GM18520 (cell line): ENCODE measurements around the gene MARS1.
A peak's percentile ranks its signal among the peaks of the same experiment; 100 is the strongest.
"Not testable (repeated sequence)": the region's sequence is repeated elsewhere in the genome, so short reads cannot be mapped to it uniquely, and the experiment has no call there.

Source experiments
- ATAC-seq: cut with Tn5 transposase; IDR thresholded peaks from one replicate; pipeline ENCODE4 v1.9.1; 2021; ENCODE audit not compliant: unreplicated experiment

The MARS1 gene

DNA sequence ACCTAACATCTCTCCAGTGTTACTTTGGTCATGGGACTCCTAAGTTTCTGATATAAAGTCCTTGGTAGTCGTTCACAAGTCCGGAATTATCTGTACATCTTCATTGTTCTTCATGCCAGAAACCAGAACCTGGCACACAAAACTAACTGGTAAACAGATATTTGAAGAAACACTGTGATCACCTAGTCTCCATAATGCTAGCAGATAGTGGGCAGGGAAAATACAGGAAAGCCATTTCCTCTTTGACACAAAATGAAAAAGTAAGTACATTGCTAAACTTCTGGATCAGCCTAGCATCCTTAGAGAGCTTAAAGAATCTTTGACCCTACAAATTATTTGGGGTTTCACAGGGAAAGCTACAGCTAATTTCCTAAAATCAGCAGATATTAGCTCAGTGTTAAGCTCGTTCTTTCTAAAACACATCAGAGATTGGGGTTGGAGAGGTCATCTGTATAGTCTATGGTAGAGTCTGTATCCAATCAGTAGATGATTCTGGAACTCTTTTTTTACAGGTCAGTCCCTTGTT lies 27.6 kb downstream of the MARS1 start:
- ATAC-seq: no peak

DNA sequence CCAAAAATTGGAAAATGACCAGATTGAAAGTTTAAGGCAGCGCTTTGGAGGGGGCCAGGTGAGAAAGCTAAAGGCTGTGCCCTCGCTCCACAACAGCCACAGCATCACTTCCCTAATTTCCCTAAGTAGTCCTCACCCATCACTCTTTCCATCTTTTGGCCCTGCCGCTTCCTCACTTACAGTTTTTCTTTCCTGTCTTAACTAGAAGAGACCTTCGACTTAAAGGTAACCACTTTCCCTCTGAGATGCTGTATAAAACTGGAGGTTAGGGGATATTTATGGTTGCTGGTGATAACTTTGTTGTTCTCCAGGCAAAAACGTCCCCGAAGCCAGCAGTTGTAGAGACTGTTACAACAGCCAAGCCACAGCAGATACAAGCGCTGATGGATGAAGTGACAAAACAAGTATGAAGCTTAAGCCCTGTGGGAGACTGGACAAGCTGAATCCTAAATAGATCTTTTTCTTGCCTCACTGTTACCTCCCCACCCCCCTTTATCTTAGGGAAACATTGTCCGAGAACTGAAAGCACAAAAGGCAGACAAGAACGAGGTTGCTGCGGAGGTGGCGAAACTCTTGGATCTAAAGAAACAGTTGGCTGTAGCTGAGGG lies 28.2 kb downstream of the MARS1 start:
- ATAC-seq: no peak

DNA sequence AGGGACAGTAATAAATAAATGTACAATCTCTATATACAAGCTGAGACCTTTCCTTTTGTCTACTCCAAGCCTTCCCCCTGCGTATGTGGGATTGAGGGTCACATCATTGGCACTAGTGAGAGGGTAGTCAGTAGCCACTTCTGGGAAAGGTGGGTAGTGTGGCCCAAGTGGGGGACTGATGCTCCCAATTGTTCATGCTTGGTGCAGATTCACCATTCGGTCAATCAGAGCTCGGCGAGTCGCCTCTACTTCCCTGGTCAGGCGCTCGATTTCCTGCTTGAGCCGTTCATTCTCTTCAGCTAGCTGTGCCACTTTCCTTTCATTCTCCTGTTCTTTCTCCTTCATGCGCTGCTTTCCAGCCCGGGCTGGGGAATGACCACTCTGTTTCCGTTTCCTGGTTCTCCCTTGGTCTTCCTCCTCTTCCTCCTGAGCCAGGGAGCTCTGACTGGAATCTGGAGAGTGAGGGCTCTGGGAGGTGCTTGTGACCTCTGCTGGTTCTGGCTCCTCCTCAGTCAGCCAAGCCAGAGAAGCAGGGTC lies 28.8 kb downstream of the MARS1 start:
- no peak for ATAC-seq

DNA sequence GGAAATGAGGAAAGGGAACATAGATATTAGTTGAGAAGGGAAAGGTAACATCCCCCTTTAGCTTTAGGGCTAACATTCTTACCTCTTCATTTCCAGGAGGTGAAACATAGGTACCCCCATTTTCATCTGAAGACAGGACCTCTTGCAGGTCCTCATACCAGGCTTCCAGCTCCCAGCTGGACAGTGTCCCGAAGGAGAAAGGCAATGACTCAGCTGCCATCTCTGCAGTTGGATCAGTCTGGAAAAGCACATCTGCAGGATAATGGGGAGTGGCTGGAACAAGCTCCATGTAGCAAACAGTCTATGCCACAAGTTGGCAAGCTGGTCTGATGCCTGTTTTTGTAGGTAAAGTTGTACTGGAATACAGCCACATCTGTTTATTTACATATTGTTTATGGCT lies 29.3 kb downstream of the MARS1 start:
- no peak for ATAC-seq

DNA sequence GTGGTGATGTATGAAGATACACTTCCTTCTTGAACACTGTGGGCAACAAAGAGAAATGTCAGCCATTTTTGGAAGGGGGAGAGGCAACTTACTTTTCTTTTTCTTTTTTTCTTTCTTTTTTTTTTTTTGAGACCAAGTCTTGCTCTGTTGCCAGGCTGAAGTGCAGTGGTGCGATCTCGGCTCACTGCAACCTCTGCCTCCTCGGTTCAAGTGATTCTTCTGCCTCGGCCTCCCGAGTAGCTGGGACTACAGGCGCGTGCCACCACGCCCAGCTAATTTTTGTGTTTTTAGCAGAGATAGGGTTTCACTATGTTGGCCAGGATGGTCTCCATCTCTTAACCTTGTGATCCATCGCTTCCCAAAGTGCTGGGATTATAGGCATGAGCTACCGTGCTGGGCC lies 29.9 kb downstream of the MARS1 start:
- not testable (repeated sequence) for ATAC-seq

DNA sequence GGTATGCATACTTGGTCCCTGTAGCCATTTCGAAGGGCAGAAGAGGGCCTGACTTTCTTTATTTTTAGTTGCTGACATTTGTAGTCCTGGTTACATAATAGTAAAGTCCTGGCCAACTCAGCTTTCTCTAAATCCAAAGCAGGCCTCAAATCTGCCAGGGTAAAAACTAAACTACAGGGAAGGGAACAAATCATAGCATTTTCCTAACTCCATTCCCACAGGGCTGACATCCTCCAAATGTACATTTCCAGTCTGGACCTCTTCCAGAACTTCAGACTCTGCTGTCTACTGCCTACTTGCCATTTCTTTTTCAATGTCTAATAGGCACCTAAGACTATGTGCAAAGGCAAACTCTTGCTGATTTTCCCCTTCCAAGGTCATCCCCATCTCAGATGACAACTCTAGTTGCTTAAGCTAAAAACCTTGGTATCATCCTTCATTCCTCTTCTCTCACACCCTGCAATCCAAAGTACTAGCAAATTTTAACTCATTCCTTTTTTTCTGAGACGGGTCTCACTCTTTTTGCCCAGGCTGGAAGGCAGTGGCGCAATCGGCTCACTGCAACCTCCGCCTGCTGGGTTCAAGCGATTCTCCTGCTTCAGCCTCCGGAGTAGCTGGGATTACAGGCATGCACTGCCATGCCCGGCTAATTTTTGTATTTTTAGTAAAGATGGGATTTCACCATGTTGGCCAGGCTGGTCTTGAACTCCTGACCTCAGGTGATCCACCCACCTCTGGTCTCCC lies 30.5 kb downstream of the MARS1 start:
- no peak for ATAC-seq

DNA sequence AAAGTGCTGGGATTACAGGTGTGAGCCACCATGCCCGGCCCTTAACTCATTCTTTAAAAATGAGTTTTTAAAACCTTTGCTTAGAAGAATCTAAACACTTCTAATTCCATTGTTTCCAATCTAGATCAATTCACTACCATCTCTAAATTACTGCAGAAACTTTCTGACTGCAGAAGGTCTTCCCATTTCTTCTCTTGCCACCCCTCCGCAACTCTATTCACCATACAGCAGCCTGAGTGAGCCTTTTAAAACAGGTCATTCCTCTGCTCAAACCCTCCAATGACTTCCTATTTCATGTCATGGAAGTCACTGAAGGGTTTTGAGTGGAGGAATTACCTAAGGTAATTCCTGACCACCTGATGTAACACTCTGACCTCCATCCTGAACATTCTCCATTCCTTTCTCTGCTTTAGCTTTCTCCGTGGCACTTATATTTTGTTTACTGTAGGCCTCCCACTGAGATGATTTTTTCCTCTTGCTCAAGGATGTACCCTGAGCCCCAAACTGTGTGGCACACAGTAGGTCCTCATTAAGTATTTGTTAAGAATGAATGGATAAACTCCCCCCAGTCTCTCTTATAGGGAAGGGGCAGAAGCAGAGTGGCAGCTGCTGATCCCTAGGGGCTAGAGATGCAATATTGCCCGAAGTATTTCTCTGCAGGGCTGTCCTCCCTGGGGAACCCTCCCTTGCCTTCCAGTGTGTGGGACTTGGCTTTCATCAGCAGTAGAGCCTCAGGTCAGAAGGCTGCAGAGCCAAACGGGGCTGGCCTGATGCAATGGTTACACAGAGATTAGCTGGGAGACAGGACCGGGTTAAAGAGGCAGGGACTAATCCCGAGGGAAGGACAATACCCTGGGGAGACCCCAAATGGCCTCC lies 31.3 kb downstream of the MARS1 start:
- no peak for ATAC-seq

DNA sequence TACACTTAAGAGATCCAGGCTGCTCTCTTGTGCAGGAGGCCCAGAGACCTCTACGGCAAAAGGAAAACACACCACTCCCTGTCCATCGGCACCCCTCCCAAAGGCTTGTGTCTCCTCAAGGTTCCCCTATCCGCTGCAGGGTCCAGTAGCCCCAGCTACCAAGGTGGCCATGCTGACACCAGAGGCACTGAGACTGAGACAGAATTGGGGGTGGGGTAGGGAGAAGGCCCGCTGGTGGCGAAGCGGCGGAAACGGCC lies 31.9 kb downstream of the MARS1 start:
- no peak for ATAC-seq

DNA sequence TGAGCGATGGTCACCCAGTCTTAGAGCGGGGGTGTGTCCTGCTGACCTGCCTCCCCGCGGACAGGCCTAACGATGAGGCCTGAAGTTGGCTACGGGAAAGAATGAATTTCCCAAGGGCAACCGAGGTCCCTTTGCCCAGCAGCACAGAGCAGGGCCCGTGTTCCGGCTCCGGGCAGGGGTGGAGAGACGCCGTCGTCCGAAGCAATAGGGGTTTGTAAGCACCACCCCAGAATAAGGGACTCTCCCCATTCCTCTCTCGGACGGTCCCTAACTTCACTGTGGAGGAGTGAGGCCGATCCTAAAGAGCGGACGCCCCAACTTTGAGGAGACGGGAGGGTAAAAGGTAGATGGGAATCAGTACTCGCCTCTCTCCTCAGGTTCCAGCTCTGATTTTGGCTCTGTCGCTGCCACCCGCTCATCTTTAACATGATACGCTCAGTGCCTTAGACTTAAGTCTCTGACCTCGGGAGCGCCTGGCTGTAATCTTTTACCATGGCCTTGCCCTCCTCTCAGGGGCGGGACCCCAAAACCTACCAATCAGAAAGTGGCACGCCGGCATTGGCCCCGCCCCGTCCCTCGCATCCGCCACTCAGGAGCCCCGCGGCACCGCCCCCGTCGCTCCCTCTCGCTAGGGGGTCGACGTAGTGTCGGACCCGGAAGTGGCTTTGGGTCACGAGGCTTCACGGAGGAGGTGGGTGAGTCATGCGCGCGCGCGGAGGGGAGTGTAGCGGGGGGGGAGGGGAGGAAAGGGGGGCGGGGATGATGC lies 32.4 kb downstream of the MARS1 start, which contains the start of gene DDIT3:
Gene DDIT3, minus strand, starts transcription at position 462 of the 766 bp plus-strand sequence. CDS start 3,108 bp downstream, outside the sequence.
- ATAC-seq: peak; percentile 41

DNA sequence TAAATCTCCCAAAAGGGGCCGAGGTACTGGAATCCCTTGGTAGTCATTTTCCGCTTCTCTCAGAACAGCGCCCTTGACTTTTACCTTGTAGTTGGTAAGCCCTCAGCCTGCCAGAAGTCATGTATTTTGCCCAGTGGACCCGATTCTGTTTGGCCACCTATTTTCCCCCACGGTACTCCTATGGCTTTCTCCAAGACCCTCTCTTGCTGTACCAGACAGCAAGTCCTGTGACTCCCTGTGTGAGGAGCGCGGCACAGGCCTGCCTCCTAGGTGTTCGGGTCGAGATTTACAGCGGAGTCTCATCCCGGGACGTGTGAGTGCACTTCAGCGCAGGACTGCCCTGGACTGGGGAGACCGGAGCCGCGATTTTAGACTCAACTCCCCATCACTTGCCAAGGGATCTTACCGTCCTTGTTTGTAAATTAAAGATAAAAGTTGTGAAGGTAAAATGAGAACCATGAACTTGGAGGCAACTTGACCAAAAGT lies 33.7 kb downstream of the MARS1 start:
- ATAC-seq: no peak

DNA sequence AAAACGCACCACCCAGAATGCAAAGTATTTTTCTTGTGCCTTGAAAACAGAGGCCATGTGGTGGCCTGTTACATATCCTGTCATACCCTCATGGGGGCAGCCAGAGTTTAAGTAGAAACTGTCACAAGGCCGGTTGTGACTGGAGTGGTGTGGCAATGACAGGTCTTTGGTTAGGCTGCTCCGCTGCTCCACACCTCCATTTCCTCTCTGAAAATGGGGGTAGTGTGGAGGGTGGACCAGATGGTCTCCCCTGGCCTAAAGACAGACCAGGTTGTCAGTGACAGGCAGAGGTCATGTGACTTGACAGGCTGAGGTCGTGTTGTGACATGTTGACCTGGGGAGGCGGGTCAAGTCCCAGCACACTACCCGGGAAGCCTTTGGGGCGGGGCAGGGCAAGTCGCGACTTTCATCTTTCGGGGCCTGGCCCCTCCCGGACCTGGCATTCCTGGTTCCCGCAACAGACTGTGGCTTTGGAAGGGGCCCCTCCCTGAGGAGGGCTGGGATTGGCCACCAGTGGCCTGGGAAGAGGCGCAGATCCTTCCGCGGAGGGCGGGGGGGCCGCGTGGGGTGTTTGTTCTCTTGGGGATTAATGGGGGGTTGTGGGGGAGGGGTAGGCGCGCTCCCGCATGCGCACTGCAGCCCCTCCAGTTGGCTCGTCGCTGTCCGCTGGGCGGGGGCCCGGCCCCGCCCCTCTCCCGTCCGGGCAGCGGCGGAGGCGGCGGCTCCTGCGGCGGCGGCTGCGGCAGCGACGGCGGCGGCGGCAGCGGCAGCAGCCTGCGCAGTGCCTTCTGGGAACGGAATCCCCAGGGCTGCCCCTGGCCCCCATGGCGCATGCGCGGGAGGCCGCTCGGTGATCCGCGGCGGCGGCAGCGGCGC lies 34.4 kb downstream of the MARS1 start, which contains the start of gene MBD6:
Gene MBD6, plus strand, starts transcription at position 814 of the 876 bp plus-strand sequence. CDS start 1,480 bp downstream, outside the sequence.
- peak; percentile 31 for ATAC-seq

DNA sequence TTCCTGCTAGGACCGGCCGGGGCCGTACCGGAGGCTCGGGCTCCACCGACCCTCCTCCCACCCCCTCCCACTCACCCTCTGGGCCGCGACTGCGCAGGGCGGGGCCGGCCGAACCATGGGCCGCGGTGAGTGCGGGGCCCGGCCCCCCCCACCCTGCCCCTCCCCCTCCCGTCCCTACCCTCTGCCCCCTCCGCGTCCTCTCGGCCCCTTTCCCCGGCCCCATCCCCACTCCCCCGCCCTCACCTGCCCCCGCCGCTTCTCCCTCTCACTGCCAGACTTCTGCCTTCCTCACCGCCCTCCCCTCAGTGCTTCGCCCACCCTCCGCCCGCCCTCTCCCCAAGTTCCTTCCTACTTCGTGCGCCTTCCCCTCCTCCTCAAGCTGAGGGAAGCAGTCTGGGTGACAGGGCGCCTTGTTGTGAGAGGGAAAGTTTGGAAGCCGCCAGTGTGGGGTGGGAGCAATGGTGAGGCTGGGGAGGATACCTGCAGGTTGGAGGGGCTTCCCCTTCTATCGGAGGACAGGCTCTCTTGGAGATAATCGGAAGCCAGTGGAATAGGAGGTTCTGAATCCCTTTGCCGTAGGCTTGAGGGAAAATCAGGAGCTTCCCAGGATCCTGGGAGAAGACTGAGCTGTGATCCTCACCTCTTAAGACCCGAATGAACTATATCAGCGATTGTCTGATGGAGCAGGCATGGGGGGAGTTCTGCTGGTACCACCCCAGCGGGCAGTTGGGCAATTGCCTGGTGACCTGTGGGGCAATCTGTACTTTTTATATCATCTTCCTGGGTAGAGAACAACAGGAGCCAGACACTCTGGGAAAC lies 35.2 kb downstream of the MARS1 start:
- ATAC-seq: no peak

DNA sequence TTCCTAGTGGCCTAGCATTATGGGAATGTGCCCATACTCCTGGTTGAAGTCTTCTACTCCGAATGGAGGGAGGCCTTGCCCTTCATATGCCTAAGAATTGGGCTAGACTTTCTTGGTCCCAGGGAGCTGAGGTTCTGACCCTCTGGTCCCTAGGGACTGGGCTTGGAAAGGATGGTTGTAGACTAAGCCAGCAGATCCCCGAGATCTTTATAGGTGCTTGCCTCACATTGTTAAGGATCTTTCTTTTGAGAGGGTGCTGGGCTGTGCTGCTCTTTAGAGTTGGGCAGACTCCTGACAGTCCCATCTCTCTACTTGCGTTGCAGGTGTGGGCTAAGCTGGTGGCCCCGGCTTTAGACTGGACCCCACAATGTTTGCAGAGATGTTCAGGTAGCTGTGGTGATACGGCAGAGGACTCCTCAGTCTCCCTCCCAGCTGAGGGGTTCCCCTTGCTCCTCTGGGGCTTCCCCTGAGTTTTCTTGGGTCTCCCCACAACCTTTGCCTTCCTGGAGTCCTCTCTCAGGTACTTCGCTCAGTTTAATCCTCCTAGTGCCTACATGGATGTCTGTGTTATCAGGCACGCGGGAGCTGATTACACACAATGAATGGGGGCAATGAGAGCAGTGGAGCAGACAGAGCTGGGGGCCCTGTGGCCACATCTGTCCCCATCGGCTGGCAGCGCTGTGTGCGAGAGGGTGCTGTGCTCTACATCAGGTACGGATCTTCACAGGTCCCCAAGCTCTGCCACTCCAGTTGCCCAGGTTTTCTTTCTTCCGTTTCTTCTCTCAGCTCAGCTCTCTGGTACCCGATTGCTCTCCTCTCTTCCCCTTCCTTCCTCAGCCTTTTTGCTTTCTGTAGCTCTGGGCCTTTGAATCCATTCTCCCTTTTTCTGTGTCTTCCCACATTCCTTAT lies 36.1 kb downstream of the MARS1 start:
- ATAC-seq: no peak

DNA sequence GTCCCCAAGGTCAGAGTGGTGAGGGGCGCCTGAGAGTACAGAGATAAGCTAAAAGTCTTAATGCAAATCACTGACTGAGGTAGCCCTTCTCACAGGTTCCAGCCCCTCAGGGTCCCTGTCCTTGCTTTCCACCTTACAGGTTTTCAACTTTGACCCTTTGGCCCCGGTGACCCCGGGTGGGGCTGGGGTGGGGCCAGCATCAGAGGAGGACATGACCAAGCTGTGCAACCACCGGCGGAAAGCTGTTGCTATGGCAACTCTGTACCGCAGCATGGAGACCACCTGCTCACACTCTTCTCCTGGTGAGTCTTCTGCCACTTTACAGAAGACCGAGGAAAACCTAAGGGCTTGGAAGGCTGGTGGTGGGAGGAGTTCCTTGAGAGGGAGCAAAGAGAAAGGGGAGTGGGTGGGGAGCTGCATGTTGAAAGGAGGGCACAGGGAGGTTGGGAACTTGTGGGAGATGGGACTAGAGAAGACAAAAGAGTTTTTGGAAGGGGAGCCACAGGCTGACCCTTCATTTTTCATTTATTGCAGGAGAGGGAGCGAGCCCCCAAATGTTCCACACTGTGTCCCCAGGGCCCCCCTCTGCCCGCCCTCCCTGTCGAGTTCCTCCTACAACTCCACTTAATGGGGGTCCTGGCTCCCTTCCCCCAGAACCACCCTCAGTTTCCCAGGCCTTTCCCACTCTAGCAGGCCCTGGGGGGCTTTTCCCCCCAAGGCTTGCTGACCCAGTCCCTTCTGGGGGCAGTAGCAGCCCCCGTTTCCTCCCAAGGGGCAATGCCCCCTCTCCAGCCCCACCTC lies 37.1 kb downstream of the MARS1 start:
- ATAC-seq: no peak

DNA sequence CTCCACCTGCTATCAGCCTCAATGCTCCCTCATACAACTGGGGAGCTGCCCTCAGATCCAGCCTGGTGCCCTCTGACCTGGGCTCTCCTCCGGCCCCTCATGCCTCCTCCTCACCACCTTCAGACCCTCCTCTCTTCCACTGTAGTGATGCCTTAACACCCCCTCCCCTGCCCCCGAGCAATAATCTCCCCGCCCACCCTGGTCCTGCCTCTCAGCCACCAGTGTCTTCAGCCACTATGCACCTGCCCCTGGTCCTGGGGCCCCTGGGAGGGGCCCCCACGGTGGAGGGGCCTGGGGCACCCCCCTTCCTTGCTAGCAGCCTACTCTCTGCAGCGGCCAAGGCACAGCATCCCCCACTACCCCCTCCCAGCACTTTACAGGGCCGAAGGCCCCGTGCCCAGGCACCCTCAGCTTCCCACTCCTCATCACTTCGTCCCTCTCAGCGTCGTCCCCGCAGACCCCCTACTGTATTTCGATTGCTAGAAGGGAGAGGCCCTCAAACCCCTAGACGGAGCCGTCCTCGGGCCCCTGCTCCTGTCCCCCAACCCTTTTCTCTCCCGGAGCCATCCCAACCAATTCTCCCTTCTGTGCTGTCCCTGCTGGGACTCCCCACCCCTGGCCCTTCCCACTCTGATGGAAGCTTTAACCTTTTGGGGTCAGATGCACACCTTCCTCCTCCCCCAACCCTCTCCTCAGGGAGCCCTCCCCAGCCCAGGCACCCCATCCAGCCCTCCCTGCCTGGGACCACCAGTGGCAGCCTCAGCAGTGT lies 37.9 kb downstream of the MARS1 start:
- ATAC-seq: no peak
